Measurements from ENCODE around the gene PPP1R37. TPM values are rescaled to one million over a fixed set of nuclear protein-coding genes. Genes with fewer than 3 reads are reported as not detected.

PPP1R37 gene
- total and polyA plus RNA-seq, 2 of the 8 experiments (the other 6 are each of a cell fraction or from before 2014, with no cell fraction given) = 14.6 to 25.7 TPM

DNA sequence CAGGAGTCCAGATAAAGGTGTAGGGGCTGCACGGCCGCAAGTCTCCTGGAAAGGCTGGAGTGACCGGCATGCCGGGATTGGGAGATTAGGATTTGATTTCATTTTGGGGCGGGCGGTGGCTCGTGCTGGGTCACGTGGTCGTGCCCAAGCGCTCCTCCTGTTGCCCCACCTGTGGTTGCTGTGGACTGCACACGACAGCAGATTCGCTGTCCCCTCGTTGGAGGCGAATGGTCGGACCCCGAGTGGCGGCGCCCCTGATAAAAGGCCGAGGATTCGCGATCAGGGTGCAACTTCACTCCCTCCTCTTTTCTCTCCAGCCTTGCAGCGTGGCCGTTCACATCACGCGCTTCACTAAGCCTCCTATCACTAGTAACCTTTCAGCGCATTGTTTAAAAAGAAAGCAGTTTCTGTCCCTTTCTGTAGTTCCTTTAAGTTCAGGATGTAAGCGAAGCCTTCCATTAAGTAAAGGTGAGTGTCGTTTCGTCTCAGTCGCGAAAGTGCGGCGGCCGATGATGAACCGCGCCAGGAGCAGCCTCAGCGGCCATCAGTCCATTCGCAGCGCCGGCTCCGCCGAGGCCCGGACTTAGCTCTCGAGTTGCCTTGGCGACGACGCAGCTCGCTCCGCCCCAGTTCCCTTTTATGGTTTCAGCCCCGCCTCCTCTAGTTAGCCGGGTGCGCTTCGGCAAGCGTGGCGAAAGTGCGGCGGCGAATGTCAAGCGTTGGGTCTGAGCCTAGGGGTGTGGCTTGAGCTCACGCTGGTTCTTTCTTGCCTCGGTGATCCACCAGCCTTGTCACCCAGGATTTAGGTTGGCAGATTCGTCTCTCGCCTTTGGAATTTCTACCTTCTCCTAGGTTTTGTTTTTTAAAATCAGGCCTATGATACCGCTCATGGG lies 1.7 kb upstream of the PPP1R37 start (continued):
- TF ChIP-seq CBX8 (IDR thresholded peaks at IDR 0.05; ENCODE audit: borderline replicate concordance, low read depth, low read length) (no peak), CREB1 (IDR thresholded peaks at IDR 0.05) (peak; percentile 65), KDM4A (IDR thresholded peaks at IDR 0.05; ENCODE audit: low read depth, low read length, severe bottlenecking) (no peak), ZNF274 (IDR thresholded peaks at IDR 0.05; ENCODE audit: borderline replicate concordance, extremely low read depth, low read length) (no peak), SIN3A (conservative IDR thresholded peaks at IDR 0.05 in 1 of 2, IDR thresholded peaks at IDR 0.05 in 1 of 2; ENCODE audit: low read depth in 1 of 2, low read length in 2 of 2) (peak; percentile 54 to 85; a peak in 3 of 4 replicates), SRF (IDR thresholded peaks at IDR 0.05; ENCODE audit: low read depth, low read length) (peak; percentile 95)
- TF ChIP-seq, protein P1, sequence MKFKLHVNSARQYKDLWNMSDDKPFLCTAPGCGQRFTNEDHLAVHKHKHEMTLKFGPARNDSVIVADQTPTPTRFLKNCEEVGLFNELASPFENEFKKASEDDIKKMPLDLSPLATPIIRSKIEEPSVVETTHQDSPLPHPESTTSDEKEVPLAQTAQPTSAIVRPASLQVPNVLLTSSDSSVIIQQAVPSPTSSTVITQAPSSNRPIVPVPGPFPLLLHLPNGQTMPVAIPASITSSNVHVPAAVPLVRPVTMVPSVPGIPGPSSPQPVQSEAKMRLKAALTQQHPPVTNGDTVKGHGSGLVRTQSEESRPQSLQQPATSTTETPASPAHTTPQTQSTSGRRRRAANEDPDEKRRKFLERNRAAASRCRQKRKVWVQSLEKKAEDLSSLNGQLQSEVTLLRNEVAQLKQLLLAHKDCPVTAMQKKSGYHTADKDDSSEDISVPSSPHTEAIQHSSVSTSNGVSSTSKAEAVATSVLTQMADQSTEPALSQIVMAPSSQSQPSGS (IDR thresholded peaks at IDR 0.05; ENCODE audit: low read length) = no peak
